ENCODE data around the gene OSGEP. TPM values are rescaled to one million over a fixed set of nuclear protein-coding genes. Genes with fewer than 3 reads are reported as not detected.

Gene OSGEP
- total RNA-seq, 1 experiment from 2014 or later: 26.6 TPM

DNA sequence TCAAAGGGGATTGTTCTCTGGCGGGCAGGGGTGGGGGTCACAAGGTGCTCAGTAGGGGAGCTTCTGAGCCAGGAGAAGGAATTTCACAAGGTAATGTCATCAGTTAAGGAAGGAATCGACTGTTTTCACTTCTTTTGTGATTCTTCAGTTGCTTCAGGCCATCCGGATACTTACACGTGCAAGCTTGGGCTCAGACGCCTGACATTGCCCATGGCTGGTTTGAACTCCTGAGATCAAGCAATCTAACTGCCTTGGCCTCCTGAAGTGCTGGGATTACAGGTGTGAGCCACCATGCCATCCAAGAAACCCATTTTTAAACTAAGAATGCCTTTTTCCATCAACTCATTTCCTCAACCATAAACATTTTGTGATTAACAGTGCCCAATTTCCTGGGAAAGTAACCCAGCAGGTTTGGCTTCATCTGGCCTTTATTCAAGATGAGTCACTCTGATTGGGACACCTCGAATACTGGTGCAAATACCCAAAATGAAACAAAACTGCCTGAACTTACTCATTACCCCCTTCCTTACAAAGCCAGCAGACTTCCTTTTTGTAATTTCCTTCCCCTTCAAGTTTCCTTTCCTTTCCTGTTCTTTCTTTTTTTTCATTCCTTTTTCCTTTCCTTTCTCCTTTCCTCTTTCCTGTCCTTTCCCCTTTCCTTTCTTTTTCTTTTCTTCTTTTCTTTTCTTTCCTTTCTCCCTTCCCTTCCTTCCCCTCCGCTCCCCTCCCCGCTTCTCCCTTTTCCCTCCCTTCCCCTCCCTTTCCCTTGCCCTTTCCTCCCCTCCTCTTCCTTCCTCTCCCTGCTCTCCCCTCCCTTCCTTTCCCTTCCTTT lies 40.5 kb upstream of the OSGEP start:
- Histone ChIP-seq H3K9me3 (ENCODE audit: control insufficient read depth, insufficient read depth, low read depth, low read length) (no peaks in the 10 kb centered on the region), H3K4me1 (ENCODE audit: control insufficient read depth, insufficient read depth, low read length) (no peaks in the 10 kb centered on the region; the same call in 1 of the 2 replicates), H3K27me3 (ENCODE audit: control insufficient read depth, insufficient read depth, low read length) (no peaks in the 10 kb centered on the region), H3K4me3 (ENCODE audit: low read depth in 2 of 2, low read length in 2 of 2) (no peak overlapping the region), H3K36me3 (ENCODE audit: control insufficient read depth, insufficient read depth, low read length) (no peaks in the 10 kb centered on the region), H3K27ac (ENCODE audit: low read length) (no peak overlapping the region)
- ChIA-PET POLR2A (no interaction called here), CTCF (no interaction called here)
- in situ Hi-C loops (cut with HindIII; ENCODE audit: low pct_unique_long_range_greater_than_20kb, low sequenced_read_pairs): no loop called here
- TF ChIP-seq SIN3A (IDR thresholded peaks at IDR 0.05; ENCODE audit: borderline replicate concordance, insufficient read depth, low read depth, low read length) (no peak), TCF7L2 (IDR thresholded peaks at IDR 0.05; ENCODE audit: low read depth, low read length) (no peak), POLR2AphosphoS5 (IDR thresholded peaks at IDR 0.05; ENCODE audit: low read depth, low read length) (no peak)
- TF ChIP-seq, protein P1, sequence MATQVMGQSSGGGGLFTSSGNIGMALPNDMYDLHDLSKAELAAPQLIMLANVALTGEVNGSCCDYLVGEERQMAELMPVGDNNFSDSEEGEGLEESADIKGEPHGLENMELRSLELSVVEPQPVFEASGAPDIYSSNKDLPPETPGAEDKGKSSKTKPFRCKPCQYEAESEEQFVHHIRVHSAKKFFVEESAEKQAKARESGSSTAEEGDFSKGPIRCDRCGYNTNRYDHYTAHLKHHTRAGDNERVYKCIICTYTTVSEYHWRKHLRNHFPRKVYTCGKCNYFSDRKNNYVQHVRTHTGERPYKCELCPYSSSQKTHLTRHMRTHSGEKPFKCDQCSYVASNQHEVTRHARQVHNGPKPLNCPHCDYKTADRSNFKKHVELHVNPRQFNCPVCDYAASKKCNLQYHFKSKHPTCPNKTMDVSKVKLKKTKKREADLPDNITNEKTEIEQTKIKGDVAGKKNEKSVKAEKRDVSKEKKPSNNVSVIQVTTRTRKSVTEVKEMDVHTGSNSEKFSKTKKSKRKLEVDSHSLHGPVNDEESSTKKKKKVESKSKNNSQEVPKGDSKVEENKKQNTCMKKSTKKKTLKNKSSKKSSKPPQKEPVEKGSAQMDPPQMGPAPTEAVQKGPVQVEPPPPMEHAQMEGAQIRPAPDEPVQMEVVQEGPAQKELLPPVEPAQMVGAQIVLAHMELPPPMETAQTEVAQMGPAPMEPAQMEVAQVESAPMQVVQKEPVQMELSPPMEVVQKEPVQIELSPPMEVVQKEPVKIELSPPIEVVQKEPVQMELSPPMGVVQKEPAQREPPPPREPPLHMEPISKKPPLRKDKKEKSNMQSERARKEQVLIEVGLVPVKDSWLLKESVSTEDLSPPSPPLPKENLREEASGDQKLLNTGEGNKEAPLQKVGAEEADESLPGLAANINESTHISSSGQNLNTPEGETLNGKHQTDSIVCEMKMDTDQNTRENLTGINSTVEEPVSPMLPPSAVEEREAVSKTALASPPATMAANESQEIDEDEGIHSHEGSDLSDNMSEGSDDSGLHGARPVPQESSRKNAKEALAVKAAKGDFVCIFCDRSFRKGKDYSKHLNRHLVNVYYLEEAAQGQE (IDR thresholded peaks at IDR 0.05; ENCODE audit: insufficient read depth in 1 of 2, low read depth in 2 of 2, low read length in 1 of 2): no peak
- TF ChIP-seq, protein P2, sequence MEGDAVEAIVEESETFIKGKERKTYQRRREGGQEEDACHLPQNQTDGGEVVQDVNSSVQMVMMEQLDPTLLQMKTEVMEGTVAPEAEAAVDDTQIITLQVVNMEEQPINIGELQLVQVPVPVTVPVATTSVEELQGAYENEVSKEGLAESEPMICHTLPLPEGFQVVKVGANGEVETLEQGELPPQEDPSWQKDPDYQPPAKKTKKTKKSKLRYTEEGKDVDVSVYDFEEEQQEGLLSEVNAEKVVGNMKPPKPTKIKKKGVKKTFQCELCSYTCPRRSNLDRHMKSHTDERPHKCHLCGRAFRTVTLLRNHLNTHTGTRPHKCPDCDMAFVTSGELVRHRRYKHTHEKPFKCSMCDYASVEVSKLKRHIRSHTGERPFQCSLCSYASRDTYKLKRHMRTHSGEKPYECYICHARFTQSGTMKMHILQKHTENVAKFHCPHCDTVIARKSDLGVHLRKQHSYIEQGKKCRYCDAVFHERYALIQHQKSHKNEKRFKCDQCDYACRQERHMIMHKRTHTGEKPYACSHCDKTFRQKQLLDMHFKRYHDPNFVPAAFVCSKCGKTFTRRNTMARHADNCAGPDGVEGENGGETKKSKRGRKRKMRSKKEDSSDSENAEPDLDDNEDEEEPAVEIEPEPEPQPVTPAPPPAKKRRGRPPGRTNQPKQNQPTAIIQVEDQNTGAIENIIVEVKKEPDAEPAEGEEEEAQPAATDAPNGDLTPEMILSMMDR (IDR thresholded peaks at IDR 0.05): no peak
- intact Hi-C loops (cut with micrococcal nuclease; ENCODE audit: unreplicated experiment): no loop called here
- DNase-seq (ENCODE audit: low read depth, low spot score) (no peak), ATAC-seq (no peak)
- no TSS peak for BruUV-seq (replicated peaks)

DNA sequence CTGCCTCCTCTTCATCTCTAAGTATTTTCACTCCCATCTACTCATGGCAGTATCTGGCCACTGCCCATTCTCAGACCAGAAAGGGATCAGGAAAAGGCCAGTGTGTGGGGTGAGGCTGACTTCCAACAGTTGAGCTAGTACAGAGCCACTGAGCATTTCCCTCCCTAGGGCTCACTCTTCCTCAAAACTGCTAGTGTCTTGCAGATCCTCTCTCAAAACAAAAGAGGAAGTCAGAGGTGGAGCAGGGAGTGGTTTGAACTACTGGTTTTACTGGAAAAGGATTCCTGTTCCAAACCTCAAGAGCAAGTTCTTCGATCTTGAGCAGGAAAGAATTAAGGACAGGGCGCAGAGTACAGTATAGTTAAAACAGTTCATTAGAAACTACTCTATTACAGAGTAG lies 39.0 kb upstream of the OSGEP start:
- no peak overlapping the region for H3K4me3 ChIP-seq (ENCODE audit: low read depth in 2 of 2, low read length in 2 of 2)
- ATAC-seq (no peak), DNase-seq (ENCODE audit: low read depth, low spot score) (no peak)
- H3K27ac ChIP-seq (ENCODE audit: low read length): no peak overlapping the region
- BruUV-seq (replicated peaks): no TSS peak
- intact Hi-C loops (cut with micrococcal nuclease; ENCODE audit: unreplicated experiment) (no loop called here), in situ Hi-C loops (cut with HindIII; ENCODE audit: low pct_unique_long_range_greater_than_20kb, low sequenced_read_pairs) (no loop called here)
- H3K4me1 ChIP-seq (ENCODE audit: control insufficient read depth, insufficient read depth, low read length): no peaks in the 10 kb centered on the region
- ChIA-PET POLR2A (interaction anchor here (0.6 to 0.7 kb wide), 2 partner anchors 14 to 22 kb away, joined by 6 to 21 read pairs; no protein-coding TSS in a partner anchor), CTCF (no interaction called here)
- H3K27me3 ChIP-seq (ENCODE audit: control insufficient read depth, insufficient read depth, low read length): no peaks in the 10 kb centered on the region
- H3K36me3 ChIP-seq (ENCODE audit: control insufficient read depth, insufficient read depth, low read length): no peaks in the 10 kb centered on the region
- TF ChIP-seq TCF7L2 (IDR thresholded peaks at IDR 0.05; ENCODE audit: low read depth, low read length) (no peak), POLR2AphosphoS5 (IDR thresholded peaks at IDR 0.05; ENCODE audit: low read depth, low read length) (no peak), SIN3A (IDR thresholded peaks at IDR 0.05; ENCODE audit: borderline replicate concordance, insufficient read depth, low read depth, low read length) (no peak)
- TF ChIP-seq, protein P2 (IDR thresholded peaks at IDR 0.05): no peak
- TF ChIP-seq, protein P1 (IDR thresholded peaks at IDR 0.05; ENCODE audit: insufficient read depth in 1 of 2, low read depth in 2 of 2, low read length in 1 of 2): no peak
- no peaks in the 10 kb centered on the region for H3K9me3 ChIP-seq (ENCODE audit: control insufficient read depth, insufficient read depth, low read depth, low read length)

Data from Panc1 (cell line).